HFFc6 (cell line): Measurements from ENCODE around the gene TOMM7. TPM values are rescaled to one million over a fixed set of nuclear protein-coding genes. Genes with fewer than 3 reads are reported as not detected.
"Not testable (repeated sequence)": the region's sequence is repeated elsewhere in the genome, so short reads cannot be mapped to it uniquely, and the experiment has no call there.

Experiments used
- DNase-seq: peaks from one replicate; pipeline ENCODE4 v3.0.0-alpha.2; 2018
- H3K27ac Mint-ChIP-seq: 2 replicates; pipeline ENCODE4 v1.8.0; 2020; ENCODE audit warnings: mild to moderate bottlenecking, mixed read lengths
- H3K27me3 Mint-ChIP-seq: 2 replicates; pipeline ENCODE4 v1.8.0; 2021; ENCODE audit warnings: mild to moderate bottlenecking, moderate library complexity, mixed read lengths; ENCODE audit not compliant: insufficient read depth
- H3K36me3 Mint-ChIP-seq: 2 replicates; pipeline ENCODE4 v1.8.0; 2021; ENCODE audit warnings: low read depth, mixed read lengths
- H3K4me1 Mint-ChIP-seq: 2 replicates; pipeline ENCODE4 v1.8.0; 2020; ENCODE audit warnings: low read depth, mixed read lengths
- H3K4me3 Mint-ChIP-seq: 2 replicates; pipeline ENCODE4 v1.8.0; 2020; ENCODE audit warnings: mild to moderate bottlenecking, moderate library complexity, mixed read lengths
- H3K9me3 Mint-ChIP-seq: 2 replicates; pipeline ENCODE4 v1.8.0; 2020; ENCODE audit warnings: mild to moderate bottlenecking, mixed read lengths
- CTCF ChIP-seq: fragments of 200-600 bp; sonication (generic); IDR thresholded peaks from 2 replicates; pipeline ENCODE4 v1.5.0; 2021; ENCODE audit warnings: antibody characterized with exemption, mild to moderate bottlenecking
- total RNA-seq, 6 experiments: library from RNA; stranded (reverse); fragmentation: NEBNext Ultra II Directional; extraction: Animal tissue kit (Norgen Biotek cat#: 25700); gene quantifications; 2 replicates in 1 of 6; 3 replicates in 5 of 6; pipeline ENCODE4 v1.2.3, GENCODE V29; 2021

The TOMM7 gene
- total RNA-seq, 6 experiments from 2014 or later = 234 to 372 (median 324) TPM

- peaks cover 27% of the 10 kb centered on the region for H3K36me3 Mint-ChIP-seq
- DNase-seq = no peak
- peaks cover 17% of the 10 kb centered on the region for H3K27me3 Mint-ChIP-seq
- TF ChIP-seq CTCF = no peak
- no peaks in the 10 kb centered on the region for H3K9me3 Mint-ChIP-seq
- H3K4me1 Mint-ChIP-seq = peaks cover 40% of the 10 kb centered on the region
- no peak overlapping the region for H3K4me3 Mint-ChIP-seq
- H3K27ac Mint-ChIP-seq = peak overlapping the region; percentile 81; the same call in 1 of the 2 replicates
These were observed 30.5 kb upstream of the TOMM7 start for GRCh38 chr7:22853138-22853537.

GRCh38 chr7:22851145-22851544, 28.5 kb upstream of the TOMM7 start:
- H3K9me3 Mint-ChIP-seq = no peaks in the 10 kb centered on the region
- H3K4me1 Mint-ChIP-seq = peaks cover 25% of the 10 kb centered on the region
- TF ChIP-seq CTCF = no peak
- 0 out of 2 replicates have a peak overlapping the region, but pooled peaks have one; percentile 40 for H3K27ac Mint-ChIP-seq
- peaks cover 17% of the 10 kb centered on the region for H3K36me3 Mint-ChIP-seq
- peak; percentile 56 for DNase-seq
- H3K4me3 Mint-ChIP-seq = no peak overlapping the region
- H3K27me3 Mint-ChIP-seq = peaks cover 11% of the 10 kb centered on the region

GRCh38 chr7:22850394-22850793, 27.7 kb upstream of the TOMM7 start:
- peaks cover 11% of the 10 kb centered on the region for H3K36me3 Mint-ChIP-seq
- H3K27me3 Mint-ChIP-seq, H3K4me3 Mint-ChIP-seq, H3K9me3 Mint-ChIP-seq, DNase-seq, H3K27ac Mint-ChIP-seq: not testable (repeated sequence)
- peaks cover 25% of the 10 kb centered on the region for H3K4me1 Mint-ChIP-seq

- no peak for TF ChIP-seq CTCF
- DNase-seq = no peak
- peaks cover 4% of the 10 kb centered on the region for H3K27me3 Mint-ChIP-seq
These were observed 27.0 kb upstream of the TOMM7 start for GRCh38 chr7:22849662-22850061.

GRCh38 chr7:22849172-22849571, 26.5 kb upstream of the TOMM7 start:
- Mint-ChIP-seq H3K9me3 (peaks cover 4% of the 10 kb centered on the region; the same call in 1 of the 2 replicates), H3K27ac (no peak overlapping the region), H3K4me3 (no peak overlapping the region), H3K27me3 (no peaks in the 10 kb centered on the region; the same call in 1 of the 2 replicates), H3K36me3 (no peaks in the 10 kb centered on the region), H3K4me1 (peaks cover 33% of the 10 kb centered on the region)
- no peak for TF ChIP-seq CTCF
- no peak for DNase-seq

More at GRCh38 chr7:22849662-22850061, 27.0 kb upstream of the TOMM7 start:
- Mint-ChIP-seq H3K4me3 (no peak overlapping the region), H3K36me3 (peaks cover 4% of the 10 kb centered on the region), H3K4me1 (peaks cover 32% of the 10 kb centered on the region), H3K27ac (no peak overlapping the region), H3K9me3 (peaks cover 4% of the 10 kb centered on the region; the same call in 1 of the 2 replicates)

- no peak overlapping the region for H3K4me3 Mint-ChIP-seq
- peaks cover 38% of the 10 kb centered on the region for H3K4me1 Mint-ChIP-seq
- H3K36me3 Mint-ChIP-seq = no peaks in the 10 kb centered on the region
- H3K27me3 Mint-ChIP-seq = peaks cover 2% of the 10 kb centered on the region; the same call in 1 of the 2 replicates
- no peak for TF ChIP-seq CTCF
- DNase-seq = no peak
- no peak overlapping the region for H3K27ac Mint-ChIP-seq
- peaks cover 4% of the 10 kb centered on the region; the same call in 1 of the 2 replicates for H3K9me3 Mint-ChIP-seq
These were observed 24.3 kb upstream of the TOMM7 start for GRCh38 chr7:22846961-22847360.
